Left renal pelvis (tissue), 4 donors: ENCODE data around the gene PHC2. TPM values are rescaled to one million over a fixed set of nuclear protein-coding genes. Genes with fewer than 3 reads are reported as not detected.

Experiments used
- DNase-seq, 4 donors: peaks; one replicate each; pipeline ENCODE4 v3.0.0-alpha.2; 2013; ENCODE audit warnings: low read depth in 4 of 4, low spot score in 3 of 4
- polyA plus RNA-seq, 4 donors: library from polyadenylated mRNA; unstranded; fragments of 120-200 nt; gene quantifications; one replicate each; pipeline ENCODE4 v1.2.1, GENCODE V29; 2013; ENCODE audit not compliant: insufficient read length in 4 of 4

PHC2 gene
- polyA plus RNA-seq, 4 donors: 96.3 to 115 (median 102) TPM

DNA sequence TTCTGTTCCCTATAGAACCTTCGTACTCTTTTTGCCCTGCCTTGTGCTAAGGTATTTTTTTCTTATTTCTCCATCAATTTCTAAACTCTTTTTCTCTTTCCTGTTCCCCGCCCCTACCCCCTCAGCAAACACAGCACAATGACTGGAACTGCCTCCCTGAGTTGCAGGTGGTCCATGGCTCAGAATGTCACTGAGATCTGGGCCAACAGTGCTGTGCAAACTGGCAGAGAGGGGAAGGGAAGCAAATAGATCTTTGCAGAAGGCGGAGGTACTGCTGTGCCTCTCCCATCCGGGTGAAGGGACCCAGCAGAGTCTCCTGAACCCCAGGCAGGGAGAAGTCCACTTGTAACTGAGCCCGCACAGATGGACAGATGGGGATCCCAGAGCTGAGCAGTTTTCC is 77.4 kb downstream of the PHC2 start:
- DNase-seq: no peak

DNA sequence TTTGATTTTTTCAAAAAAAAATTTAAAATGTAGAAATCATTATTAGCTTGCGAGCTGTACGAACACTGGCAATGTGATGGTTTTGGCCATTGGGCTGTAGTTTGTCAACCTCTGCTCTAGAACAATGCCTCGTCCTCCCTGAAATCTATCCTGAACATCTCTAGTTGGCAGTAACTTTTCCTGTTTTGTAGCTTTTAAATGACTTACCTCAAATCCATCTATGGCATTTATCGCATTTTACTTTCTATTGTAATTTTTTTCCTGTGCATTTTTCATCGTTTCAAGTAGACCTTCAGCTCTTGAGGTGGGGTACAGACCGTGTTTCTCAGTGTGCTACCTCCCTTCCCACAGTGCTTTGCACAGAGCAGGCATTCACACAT is 79.6 kb downstream of the PHC2 start:
- DNase-seq: no peak

DNA sequence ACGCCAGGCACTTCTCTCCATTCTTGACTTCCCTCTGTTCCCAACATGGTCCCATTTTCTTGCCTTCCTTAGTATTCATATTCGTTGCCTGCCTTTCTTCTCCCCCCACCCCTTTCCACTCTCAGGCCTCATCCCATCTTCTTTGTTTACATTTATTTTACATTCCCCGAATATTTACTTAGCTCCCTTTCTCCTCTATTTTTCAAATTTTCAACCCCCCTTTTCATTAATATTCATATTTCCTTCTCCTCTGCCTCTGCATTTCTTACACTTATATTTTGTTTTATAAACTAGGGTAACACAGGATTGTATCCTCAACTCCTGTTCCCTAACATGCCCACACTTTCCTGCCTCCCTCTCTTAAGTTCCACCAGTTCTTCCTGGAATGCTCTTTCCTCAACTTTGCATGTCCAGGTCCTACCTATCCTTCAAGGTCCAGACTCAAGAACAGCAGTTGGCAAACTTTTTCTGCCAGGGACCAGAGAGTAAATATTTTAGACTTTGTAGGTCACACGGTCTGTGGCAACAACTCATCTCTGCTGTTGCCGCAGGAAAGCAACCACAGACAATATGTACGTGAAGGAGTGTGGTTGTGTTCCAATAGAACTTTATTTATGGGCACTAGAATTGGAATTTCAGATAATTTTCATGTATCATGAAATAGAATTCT is 80.1 kb downstream of the PHC2 start:
- DNase-seq: no peak

DNA sequence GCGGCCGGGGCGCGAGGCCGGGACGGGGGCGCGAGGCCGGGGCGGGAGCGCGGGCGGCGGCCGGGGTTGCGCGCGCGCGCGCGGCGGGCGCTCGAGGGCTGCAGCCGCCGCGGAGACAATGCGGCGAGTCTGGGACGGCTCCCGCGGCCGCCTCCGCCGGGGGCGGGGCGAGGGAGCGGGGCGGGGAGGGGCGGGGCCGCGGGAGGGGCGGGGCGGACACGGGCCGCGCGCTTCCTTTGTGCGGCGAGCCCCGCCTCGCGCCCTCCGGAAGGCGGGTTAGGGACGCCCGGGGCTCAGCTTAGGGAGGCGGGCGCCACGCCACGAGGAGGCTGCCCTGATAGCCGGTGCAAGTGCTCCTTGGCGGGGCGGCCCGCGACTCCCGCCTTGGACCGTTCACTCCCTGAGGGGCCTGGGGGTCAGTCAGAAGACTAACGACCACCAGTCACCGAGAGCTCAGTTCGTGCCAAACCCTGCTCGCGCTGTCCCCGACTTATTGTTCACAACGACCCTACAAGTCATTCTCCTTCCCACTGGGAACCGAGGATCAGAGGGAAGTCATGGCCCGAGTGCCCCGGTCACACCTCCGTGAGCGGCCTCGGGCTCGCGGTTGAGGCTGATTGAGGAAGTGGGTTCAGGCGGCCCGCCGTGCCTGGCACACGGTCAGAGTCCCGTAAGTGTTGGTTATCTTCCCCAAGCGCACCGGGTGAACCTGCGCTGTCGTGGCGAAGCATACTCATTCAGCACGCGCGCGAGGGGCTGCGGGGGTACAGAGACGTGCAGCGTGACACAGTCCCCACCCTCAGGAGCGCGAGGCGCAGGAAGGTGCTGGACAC is 80.9 kb downstream of the PHC2 start:
- DNase-seq: peak in 2 of 4 donors; percentile 75 to 76

DNA sequence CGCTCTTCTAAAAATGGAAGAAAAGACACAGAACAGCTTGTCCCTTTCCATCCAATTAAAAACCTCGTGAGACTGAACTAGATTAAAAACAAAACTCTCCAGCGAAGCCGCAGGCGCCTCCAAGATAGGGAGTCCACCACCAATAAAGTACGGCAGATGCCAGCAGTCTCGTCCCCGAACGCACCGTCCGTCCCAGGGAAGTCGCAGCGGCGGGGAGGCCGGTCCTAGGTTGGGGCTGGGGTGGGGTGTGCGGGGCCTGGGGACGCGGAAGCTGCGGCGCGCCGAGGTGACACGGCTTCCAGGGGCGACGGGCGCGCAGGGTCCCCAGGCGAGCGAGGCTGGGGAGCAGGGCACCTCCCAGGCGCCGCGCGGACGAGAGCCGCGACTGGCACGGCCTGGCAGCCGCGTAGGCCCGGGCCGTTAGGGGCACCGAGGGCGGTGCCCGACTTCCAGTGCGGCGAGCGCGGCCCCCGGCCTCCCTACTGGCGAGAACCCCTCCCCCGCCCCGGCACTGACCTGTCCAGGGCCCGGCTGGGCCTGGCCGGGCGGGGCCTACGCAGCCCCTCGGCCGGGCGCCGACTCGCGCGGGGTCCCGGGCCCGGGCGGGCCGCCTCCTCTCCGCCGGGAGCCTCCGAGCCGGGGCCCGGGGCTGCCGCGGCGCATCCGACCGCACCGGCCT is 81.7 kb downstream of the PHC2 start:
- no peak for DNase-seq

DNA sequence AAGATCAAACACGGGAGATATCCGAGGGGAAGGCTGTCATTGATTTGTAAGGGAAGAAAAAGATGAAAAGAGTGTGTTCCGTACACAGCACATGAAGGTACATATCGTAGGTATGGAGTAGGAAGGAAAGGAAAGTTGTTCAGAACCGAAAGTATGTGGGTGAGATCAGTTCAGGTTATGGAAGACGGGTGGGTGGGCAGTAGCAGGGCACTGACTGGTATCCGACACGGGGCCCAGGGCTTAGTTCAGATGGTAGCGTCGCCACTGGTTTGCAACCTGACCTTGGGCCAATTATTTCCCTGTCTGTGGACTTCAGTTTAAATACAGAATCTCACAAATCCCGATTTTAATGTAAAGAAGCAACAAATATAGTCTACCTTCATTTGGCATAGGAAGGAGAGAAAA is 82.2 kb downstream of the PHC2 start:
- DNase-seq: no peak

DNA sequence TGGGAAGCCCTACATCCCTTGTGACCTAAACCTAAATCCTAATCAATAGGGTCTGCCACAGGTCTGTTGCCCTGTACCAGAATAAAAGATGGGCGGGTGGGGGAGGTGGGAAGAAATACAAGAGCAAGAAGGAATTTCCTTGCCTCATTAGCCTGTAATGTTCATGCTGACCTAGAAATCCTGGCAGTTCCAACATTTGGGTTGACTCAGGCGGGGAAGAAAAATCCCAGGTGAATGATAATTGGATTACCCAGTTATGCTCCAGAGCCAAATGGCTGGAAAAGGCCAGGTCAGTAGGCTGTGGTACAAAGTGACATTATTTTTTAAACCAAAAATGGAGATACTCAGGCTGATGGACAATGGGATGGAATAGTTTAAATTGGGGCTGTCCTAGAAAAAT is 82.7 kb downstream of the PHC2 start:
- no peak for DNase-seq

DNA sequence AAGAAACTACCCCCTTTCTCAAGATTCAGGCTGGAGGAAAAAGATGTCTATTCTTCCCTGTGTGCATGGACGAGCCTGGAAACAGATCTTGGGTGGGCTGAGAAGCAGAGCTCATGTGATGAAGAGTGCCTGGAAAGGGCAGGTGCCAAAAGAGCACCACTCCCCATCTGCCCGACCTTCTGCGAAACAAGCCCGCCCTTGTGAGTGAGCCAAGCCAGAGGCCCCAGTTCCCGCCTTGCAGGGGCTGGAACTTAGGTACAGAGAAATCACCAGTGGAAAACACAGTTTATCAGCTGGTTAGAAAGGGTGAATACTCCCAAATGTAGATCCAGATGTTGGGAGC is 83.3 kb downstream of the PHC2 start:
- DNase-seq: no peak

DNA sequence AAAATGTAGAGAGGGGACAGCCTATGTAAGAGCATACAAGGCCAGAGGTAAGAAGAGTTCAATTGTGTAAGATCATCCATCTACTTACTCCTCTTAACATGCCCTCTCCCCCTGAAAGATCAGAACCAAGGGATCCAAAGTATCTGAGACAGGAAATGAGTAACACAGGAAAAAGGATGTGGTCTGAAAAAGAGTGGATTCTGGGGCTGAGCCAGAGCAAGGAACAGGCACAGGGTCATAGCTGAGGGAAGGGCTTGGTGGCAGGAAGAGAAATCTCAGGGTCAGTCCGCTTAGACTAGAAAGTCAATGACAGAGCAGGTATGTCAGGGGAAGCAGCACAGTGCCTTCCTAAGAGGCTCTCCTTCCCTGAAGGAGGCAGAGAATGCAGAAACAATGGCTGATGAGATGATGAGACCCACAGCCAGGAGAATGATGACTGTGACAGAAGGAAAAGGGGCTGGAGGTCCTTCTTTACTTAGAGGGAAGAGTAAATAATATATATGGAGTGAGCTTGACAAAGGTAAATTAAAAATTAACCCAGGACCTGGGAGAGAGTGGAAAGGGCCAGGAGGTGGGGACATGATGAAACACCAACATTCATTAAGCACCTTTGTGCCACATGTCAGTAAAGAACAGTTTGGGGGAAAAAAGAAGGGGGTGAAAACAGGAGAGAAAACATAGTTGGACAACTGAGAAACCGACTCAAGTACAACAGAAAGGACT is 83.8 kb downstream of the PHC2 start:
- DNase-seq: no peak

DNA sequence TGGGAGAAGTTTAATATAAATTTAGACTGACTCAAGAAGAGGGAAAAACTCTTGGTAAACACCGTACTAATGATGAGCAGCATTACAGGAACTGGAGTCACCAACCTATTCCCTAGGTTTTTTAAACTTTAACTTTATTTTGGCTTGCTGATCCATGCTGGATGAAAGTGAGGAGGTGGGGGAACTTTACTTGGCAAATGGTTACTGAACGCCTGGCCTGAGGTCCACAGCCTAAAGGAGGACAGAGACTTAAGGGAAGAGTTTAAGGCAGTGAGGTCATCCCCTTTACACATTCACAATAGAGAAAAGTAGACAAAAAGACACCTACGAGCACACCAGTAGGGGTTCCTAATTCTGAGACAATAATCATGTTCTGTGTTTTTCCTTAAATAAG is 84.4 kb downstream of the PHC2 start:
- DNase-seq: no peak

DNA sequence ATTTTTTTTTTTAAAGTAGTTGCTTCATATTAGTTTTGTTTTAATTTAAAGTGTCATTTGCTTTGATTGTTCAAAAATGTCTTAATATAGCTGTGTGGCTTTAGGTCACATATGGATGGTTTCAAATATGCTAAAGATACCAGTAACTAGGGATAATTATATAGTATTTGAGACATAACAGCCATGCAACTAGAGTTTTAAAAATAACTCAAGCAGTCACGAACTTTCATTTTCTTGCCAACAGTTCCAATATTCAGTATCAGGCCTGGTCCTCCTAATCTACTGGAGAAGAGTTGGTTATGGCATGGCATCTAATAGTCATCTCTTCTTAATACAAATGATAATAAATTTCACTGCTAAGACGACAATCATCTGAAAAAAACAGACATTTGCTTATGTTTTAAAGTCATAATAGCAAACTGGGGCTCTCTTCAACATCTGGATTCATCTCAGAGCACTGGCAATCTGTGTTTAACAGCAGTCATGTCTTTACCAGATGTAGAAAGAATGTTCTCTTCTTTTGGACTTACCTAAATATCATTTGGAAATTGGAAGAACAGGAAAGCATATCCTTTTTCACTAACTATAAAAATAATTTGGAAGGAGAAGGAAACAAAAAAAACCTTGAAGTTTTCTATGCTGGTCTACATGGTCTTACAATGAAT is 85.9 kb downstream of the PHC2 start:
- DNase-seq: no peak

DNA sequence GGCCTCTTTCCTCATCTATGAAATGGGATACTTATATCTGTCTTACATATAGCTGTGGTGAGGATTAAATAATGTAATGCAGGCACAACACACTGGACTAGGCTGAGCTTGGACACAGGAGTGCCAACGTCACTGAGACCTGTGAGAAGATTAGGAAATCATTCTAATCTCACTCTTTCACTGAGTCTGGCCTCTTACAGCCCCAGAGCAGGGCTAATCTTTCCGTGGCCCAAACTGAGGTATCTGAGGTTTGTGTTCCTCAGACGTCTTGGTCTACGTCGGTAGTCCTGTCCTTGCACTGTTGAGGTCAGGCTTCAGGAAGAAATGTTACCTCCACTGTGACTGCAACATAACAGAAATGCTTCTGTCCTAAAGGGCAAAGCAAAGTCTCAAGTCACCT is 87.4 kb downstream of the PHC2 start:
- DNase-seq: no peak

DNA sequence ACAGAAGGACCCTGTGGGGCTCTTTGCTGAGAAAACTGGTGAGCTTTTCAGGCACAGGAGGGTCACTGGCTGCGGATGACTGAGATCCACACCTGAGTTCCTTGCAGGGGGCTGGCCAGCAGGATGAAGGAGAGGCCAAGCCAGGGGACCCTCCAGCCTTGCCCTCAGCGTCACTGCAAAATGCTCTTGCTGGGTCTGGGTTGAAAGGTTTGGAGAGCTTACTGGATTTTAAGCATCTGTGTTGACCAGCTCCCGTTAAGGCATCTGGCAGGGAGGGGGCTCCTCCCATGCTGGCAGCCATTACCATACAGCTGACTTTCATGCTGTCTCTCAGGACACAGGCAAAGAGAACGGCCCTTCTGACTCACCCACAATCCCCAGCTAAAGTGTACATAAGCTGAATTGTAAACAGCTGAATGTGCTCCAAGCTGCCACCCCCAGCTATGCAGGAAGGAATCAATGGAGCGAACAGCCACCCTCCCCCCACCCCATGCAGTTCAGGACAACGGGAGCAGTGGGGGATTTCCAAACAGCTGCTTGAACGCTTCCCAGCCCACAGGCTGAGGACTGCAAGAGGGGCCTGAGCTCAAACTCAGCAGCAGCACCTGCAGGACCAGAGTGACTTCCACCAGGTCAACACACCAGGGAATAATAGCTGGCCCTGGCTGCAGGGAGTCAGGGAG is 88.7 kb downstream of the PHC2 start:
- DNase-seq: peak in 1 of 4 donors; percentile 73

DNA sequence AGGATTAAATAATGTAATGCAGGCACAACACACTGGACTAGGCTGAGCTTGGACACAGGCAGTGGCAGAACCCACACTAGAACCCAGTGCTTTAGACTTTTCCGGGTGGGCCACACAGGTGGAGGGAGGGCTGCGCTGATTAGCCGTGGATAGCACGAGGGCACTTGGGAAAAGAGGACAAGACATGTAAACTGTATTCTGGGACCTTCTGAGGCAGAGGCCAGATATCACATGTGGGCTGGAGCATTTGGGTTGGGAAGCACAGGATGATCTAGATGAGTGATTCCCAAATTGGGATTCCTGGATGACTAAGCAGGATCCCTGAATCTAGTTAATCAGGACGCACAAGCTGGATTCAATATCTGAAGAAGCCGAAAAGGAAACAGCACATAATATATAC is 89.7 kb downstream of the PHC2 start:
- no peak for DNase-seq

DNA sequence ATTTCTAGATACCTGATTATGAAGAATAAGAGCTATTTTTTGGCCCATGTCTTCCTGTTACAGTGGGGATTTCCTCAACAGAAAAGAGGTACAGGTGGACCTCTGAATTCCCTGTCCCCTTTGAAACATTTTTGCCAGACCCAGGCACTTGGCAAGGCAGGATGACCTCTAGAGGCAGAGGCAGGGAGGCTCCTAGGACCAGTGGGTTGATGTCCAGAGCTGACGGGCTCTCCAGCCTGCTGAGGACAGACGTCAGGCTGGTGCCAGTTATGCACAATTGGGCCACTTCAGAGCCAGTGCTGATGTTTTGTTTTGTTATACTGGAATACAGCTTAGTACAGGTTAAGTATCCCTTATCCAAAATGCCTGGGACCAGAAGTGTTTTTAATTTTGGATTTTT is 91.5 kb downstream of the PHC2 start:
- no peak for DNase-seq

DNA sequence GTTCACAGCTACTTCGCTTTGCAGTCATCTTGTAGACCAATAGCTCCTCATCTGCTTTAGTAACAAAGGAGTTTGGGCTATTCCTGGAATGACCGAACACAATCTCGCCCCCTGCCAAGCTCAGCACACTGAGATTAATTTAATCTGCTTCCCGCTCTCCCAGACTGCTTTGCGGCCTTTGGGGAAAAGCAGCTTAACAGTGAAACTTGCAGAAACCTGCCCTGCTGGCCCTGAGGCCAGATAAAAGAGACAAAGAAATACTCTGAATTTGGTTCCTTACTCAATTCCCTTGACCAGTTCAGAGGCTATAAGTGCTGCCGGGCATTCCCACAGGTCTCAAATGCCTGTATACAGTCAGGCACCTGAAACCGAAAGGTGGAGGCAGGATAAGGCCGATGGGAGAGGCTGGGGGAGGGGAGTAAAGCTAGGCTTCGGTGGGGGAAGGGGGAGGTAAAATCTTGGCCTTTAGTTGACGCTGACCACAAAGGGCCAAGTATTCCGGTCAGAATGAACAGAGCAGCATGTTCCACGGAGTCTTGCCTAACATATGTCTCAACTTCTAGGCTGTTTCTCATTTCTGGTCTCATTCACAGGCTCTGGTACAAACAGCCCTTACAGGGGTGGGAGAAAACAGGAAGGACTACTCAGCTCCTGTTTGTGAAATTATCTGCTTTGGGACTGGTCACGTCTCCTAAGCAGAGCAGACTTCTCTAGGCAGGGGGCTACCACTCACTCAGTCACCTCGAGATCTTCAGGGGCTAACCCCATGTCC is 92.3 kb downstream of the PHC2 start:
- no peak for DNase-seq

DNA sequence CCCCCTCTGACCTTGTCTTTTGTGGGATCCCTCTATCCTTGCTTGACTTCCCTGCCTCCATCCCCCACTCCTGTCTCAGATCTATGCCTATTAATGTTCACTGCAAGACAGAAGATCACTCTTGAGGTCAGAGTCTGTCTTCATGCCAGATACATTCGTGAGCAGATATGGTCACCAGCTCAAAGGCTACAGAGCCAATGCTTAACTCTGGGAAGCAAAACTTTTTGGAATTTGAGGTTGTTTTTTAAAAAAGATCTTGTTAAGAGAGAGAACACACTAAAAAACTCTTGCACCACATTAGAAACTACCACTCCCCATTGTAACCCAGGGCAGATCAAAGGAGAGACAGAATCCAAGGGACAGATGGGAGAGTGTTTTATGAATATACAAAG is 92.9 kb downstream of the PHC2 start:
- no peak for DNase-seq

DNA sequence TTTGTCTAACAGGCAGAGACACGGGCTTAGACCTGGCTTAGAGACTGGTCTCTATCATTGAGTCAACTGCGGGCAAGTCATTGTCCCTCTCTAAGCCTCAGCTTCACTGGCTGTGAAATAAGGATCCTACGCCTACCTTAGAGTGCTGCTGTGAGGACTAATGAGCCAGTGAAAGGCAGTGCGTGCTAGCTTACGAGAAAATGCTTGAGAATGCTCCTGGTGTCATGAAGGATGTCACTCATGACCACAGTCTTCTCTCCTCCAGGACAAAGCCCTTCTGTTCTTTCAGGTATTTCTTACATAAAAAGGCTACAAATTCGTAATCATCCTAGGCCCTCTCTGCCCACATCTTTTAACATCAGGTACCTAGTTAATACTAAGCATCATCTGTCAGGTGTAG is 93.5 kb downstream of the PHC2 start:
- no peak for DNase-seq

DNA sequence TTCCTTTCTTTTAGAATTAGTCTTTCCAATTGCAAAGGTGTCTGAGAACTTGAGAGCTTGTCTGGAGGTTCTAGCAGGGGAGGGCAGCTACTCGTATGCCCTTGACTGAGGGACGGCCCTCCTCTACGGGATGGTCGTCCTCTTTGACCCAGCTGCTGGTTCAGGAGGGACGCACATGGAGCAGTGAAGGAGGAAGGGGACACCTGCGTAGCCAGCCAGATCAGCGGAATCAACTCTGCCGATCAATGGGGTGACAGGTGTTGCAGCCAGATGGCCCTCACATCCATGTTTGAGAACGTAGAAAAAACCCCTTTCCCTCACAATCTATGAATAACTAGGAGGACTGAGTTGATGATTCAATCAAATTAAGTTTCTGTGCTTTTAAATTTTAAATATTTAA is 94.3 kb downstream of the PHC2 start:
- DNase-seq: no peak
